OCI-LY1 (cell line): Measurements from ENCODE around the gene ATP8A2.

Experiments
- H2AFZ ChIP-seq: fragments of 200-600 bp; sonication (generic), shearing (Covaris generic); 2 replicates; pipeline ENCODE4 v1.6.0; 2014; ENCODE audit warnings: antibody characterized with exemption, mild to moderate bottlenecking, low read length
- H3F3A ChIP-seq: fragments of 200-600 bp; sonication (generic), shearing (Covaris generic); 2 replicates; pipeline ENCODE4 v1.6.0; 2014; ENCODE audit warnings: mild to moderate bottlenecking, antibody characterized with exemption, low read length, moderate library complexity; ENCODE audit not compliant: insufficient read depth
- H3K27ac ChIP-seq: fragments of 200-600 bp; sonication (generic); 2 replicates; pipeline ENCODE4 v1.5.1; 2014; ENCODE audit warnings: low read length, mixed run types, mild to moderate bottlenecking, low read depth; ENCODE audit not compliant: poor library complexity, severe bottlenecking
- H3K27me3 ChIP-seq: fragments of 200-600 bp; sonication (generic); 2 replicates; pipeline ENCODE4 v1.6.0; 2014; ENCODE audit warnings: antibody characterized with exemption, mild to moderate bottlenecking, low read length, moderate library complexity; ENCODE audit not compliant: insufficient read depth
- H3K36me3 ChIP-seq: fragments of 200-600 bp; sonication (generic); 2 replicates; pipeline ENCODE4 v1.6.1; 2014; ENCODE audit warnings: mild to moderate bottlenecking, antibody characterized with exemption, low read length, moderate library complexity, mixed read lengths; ENCODE audit not compliant: insufficient read depth
- H3K4me1 ChIP-seq: fragments of 200-600 bp; sonication (generic); 2 replicates; pipeline ENCODE4 v1.5.1; 2014; ENCODE audit warnings: mild to moderate bottlenecking, low read length, moderate library complexity; ENCODE audit not compliant: insufficient read depth, severe bottlenecking
- H3K4me2 ChIP-seq: fragments of 200-600 bp; sonication (generic), shearing (Covaris generic); 2 replicates; pipeline ENCODE4 v1.6.1; 2014; ENCODE audit warnings: low read length
- H3K4me3 ChIP-seq: fragments of 200-600 bp; sonication (generic); 2 replicates; pipeline ENCODE4 v1.5.1; 2014; ENCODE audit warnings: low read length, low read depth, mild to moderate bottlenecking, mixed read lengths; ENCODE audit not compliant: poor library complexity, severe bottlenecking
- H3K79me2 ChIP-seq: fragments of 200-600 bp; shearing (Covaris generic); 2 replicates; pipeline ENCODE4 v1.6.1; 2016; ENCODE audit warnings: mixed run types, low read length, mixed read lengths; ENCODE audit not compliant: insufficient read depth
- H3K9ac ChIP-seq: fragments of 200-600 bp; sonication (generic), shearing (Covaris generic); 2 replicates; pipeline ENCODE4 v1.6.1; 2014; ENCODE audit warnings: mild to moderate bottlenecking, low read length, mixed read lengths
- H3K9me2 ChIP-seq: fragments of 200-600 bp; sonication (generic), shearing (Covaris generic); 2 replicates; pipeline ENCODE4 v1.6.1; 2014; ENCODE audit warnings: low read depth, mild to moderate bottlenecking, low read length, mixed read lengths
- H3K9me3 ChIP-seq: fragments of 200-600 bp; shearing (Covaris generic); 2 replicates; pipeline ENCODE4 v1.6.1; 2014; ENCODE audit warnings: low read length, mixed read lengths
- H4K20me1 ChIP-seq: fragments of 200-600 bp; sonication (generic), shearing (Covaris generic); 2 replicates; pipeline ENCODE4 v1.6.0; 2016; ENCODE audit warnings: mild to moderate bottlenecking, low read length; ENCODE audit not compliant: insufficient read depth
- EZH2 ChIP-seq: fragments of 200-600 bp; sonication (generic), shearing (Covaris generic); IDR thresholded peaks from 2 replicates; pipeline ENCODE4 v1.8.0; 2017; ENCODE audit warnings: borderline replicate concordance, mixed run types, mild to moderate bottlenecking, antibody characterized with exemption, low read length, moderate library complexity, mixed read lengths
- TF ChIP-seq, protein P1 (sequence below): fragments of 200-600 bp; sonication (generic), shearing (Covaris generic); IDR thresholded peaks from 2 replicates; pipeline ENCODE4 v1.5.1; 2017; ENCODE audit warnings: mild to moderate bottlenecking, antibody characterized with exemption, low read length, moderate library complexity, mixed read lengths

ATP8A2 gene

GRCh38 chr13:26041444-26041843, 669.7 kb downstream of the ATP8A2 start:
- Histone ChIP-seq H3K27me3 (no peaks in the 10 kb centered on the region), H3K9me3 (no peaks in the 10 kb centered on the region), H3K9ac (no peak overlapping the region), H3K27ac (no peak overlapping the region), H4K20me1 (no peaks in the 10 kb centered on the region), H3K4me1 (no peaks in the 10 kb centered on the region), H3F3A (no peaks in the 10 kb centered on the region), H3K4me3 (no peak overlapping the region), H3K79me2 (no peaks in the 10 kb centered on the region), H2AFZ (no peak overlapping the region), H3K4me2 (no peak overlapping the region), H3K36me3 (no peaks in the 10 kb centered on the region), H3K9me2 (no peaks in the 10 kb centered on the region)
- TF ChIP-seq EZH2, result no peak
- TF ChIP-seq, protein P1, sequence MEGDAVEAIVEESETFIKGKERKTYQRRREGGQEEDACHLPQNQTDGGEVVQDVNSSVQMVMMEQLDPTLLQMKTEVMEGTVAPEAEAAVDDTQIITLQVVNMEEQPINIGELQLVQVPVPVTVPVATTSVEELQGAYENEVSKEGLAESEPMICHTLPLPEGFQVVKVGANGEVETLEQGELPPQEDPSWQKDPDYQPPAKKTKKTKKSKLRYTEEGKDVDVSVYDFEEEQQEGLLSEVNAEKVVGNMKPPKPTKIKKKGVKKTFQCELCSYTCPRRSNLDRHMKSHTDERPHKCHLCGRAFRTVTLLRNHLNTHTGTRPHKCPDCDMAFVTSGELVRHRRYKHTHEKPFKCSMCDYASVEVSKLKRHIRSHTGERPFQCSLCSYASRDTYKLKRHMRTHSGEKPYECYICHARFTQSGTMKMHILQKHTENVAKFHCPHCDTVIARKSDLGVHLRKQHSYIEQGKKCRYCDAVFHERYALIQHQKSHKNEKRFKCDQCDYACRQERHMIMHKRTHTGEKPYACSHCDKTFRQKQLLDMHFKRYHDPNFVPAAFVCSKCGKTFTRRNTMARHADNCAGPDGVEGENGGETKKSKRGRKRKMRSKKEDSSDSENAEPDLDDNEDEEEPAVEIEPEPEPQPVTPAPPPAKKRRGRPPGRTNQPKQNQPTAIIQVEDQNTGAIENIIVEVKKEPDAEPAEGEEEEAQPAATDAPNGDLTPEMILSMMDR, result no peak

GRCh38 chr13:26042785-26043184, 671.0 kb downstream of the ATP8A2 start:
- Histone ChIP-seq H3K9me3 (no peaks in the 10 kb centered on the region), H4K20me1 (no peaks in the 10 kb centered on the region), H3K9me2 (no peaks in the 10 kb centered on the region), H3K36me3 (no peaks in the 10 kb centered on the region), H3F3A (no peaks in the 10 kb centered on the region), H3K27me3 (no peaks in the 10 kb centered on the region), H3K4me2 (no peak overlapping the region), H3K4me1 (no peaks in the 10 kb centered on the region), H3K9ac (no peak overlapping the region), H3K79me2 (no peaks in the 10 kb centered on the region), H3K27ac (no peak overlapping the region), H3K4me3 (no peak overlapping the region), H2AFZ (no peak overlapping the region)
- TF ChIP-seq EZH2, result no peak
- TF ChIP-seq, protein P1, result no peak

DNA sequence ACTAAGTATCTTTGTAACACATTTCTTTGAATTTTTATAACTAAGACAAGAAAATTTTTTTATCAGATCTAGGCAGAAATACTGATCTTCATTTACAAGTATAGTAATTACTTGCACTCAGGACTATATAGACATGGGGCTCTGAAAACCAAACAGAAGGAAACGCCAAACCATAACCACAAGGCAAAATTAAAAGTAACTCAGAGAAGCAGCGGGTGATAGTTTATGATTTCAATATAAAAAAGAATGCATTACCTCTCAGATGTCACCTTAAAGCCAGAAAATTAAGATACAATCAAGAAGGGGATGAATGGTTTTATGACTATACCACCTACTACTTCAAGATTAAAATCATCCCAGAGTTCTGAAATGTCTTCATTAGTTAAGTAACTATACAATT, 673.4 kb downstream of the ATP8A2 start:
- Histone ChIP-seq H3K36me3 (no peaks in the 10 kb centered on the region), H2AFZ (no peak overlapping the region), H3K27ac (no peak overlapping the region), H3K4me2 (no peak overlapping the region), H3K9ac (no peak overlapping the region), H3F3A (no peaks in the 10 kb centered on the region), H3K4me1 (no peaks in the 10 kb centered on the region), H4K20me1 (no peaks in the 10 kb centered on the region), H3K9me2 (no peaks in the 10 kb centered on the region), H3K79me2 (no peaks in the 10 kb centered on the region), H3K9me3 (no peaks in the 10 kb centered on the region), H3K27me3 (no peaks in the 10 kb centered on the region), H3K4me3 (no peak overlapping the region)
- no peak for TF ChIP-seq EZH2
- TF ChIP-seq, protein P1, result no peak
